Body of pancreas (tissue), 4 donors: ENCODE data around the gene ABR. TPM values are rescaled to one million over a fixed set of nuclear protein-coding genes. Genes with fewer than 3 reads are reported as not detected.
A peak's percentile ranks its signal among the peaks of the same experiment; 100 is the strongest.

Experiments used
- ATAC-seq: fragments of 150-250 bp; one replicate; pipeline ENCODE4 v1.9.1; 2016
- DNase-seq, 4 donors: peaks; one replicate each; pipeline ENCODE4 v3.0.0-alpha.2; 2019
- H3K27ac ChIP-seq, 4 donors: fragments of 200-600 bp; sonication (generic); 1 replicate in 3 of 4; 2 replicates in 1 of 4; pipeline versions ENCODE4 v1.5.1 to v1.6.1; 2016 to 2019; ENCODE audit warnings: mild to moderate bottlenecking in 1 of 4, mixed read lengths in 1 of 4, moderate library complexity in 1 of 4
- H3K27me3 ChIP-seq, 2 donors: fragments of 200-600 bp; sonication (generic); one replicate each; pipeline ENCODE4 v1.6.0; 2016; ENCODE audit warnings: mild to moderate bottlenecking in 1 of 2
- H3K36me3 ChIP-seq, 2 donors: fragments of 200-600 bp; sonication (generic); replicated peaks in 1 of 2; 2 replicates each; pipeline ENCODE4 v1.5.1; 2016; ENCODE audit warnings: low read depth in 2 of 2; ENCODE audit not compliant: insufficient read depth in 1 of 2
- H3K4me1 ChIP-seq: fragments of 200-600 bp; sonication (generic); one replicate; pipeline ENCODE4 v1.6.0; 2016
- H3K4me3 ChIP-seq, 2 donors: fragments of 200-600 bp; sonication (generic); 1 replicate in 1 of 2; 2 replicates in 1 of 2; pipeline ENCODE4 v1.5.1; 2016 to 2019
- H3K9me3 ChIP-seq, 3 donors: fragments of 200-600 bp; sonication (generic); 1 replicate in 2 of 3; 2 replicates in 1 of 3; pipeline ENCODE4 v1.5.1; 2016
- POLR2A ChIP-seq, 3 donors: fragments of 450-650 bp; IDR thresholded peaks; one replicate each; pipeline ENCODE4 v1.6.1; 2016; ENCODE audit warnings: antibody characterized with exemption in 3 of 3, mild to moderate bottlenecking in 2 of 3
- WGBS, 2 donors: methylation state at CpG; one replicate each; pipeline ENCODE4 v1.1.5; 2017; 5-methylcytosine and 5-hydroxymethylcytosine counted together
- intact Hi-C: fragments of 100-400 bp; cut with DNase I; formaldehyde crosslinking; loops from one replicate; pipeline ENCODE4 v1.15.1; 2023
- total RNA-seq, 2 donors: library from RNA; depleted of rRNA; stranded (reverse); fragments of >200 nt; gene quantifications; one replicate each; pipeline ENCODE4 v1.1.0, GENCODE V29; 2016
- TF ChIP-seq, protein P1 (sequence below), 7 experiments: fragments of 450-650 bp in 4 of 7; fragments of 200-600 bp in 3 of 7; sonication (generic) in 3 of 7; IDR thresholded peaks; one replicate each; pipeline ENCODE4 v1.5.1; 2016 to 2019; ENCODE audit warnings: antibody characterized with exemption in 7 of 7

ABR gene
- total RNA-seq, 2 donors from 2014 or later, result 32.4 to 46.8 TPM

DNA sequence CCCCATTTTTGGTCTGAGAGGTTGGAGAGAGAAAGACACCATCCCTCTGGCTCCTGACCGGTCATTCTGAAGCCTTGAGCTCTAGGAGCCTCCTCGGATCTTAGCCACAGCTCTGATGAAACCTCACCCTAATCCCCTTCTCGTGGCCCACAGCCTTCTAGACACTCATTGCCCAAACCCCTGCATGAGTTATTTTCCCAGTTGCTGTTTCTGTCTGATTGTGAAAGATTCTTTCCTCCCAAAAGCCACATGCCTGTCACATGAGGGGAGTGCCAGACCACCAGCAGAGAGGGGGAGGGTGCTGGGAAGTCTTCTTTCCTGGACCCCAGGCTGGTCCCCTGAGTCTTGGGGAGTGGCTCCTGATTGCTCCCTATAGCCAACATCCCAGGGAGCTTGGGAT, 17.6 kb upstream of the ABR start:
- DNase-seq, result peak in 1 of 4 donors; percentile 67
- intact Hi-C loops, result no loop called here
- Histone ChIP-seq H3K36me3 (no peaks in the 10 kb centered on the region), H3K27me3 (no peaks in the 10 kb centered on the region), H3K4me3 (no peak overlapping the region), H3K27ac (peak overlapping the region in 2 of 4 donors; percentile 53 to 74), H3K9me3 (no peaks in the 10 kb centered on the region), H3K4me1 (no peaks in the 10 kb centered on the region)
- TF ChIP-seq, protein P1, sequence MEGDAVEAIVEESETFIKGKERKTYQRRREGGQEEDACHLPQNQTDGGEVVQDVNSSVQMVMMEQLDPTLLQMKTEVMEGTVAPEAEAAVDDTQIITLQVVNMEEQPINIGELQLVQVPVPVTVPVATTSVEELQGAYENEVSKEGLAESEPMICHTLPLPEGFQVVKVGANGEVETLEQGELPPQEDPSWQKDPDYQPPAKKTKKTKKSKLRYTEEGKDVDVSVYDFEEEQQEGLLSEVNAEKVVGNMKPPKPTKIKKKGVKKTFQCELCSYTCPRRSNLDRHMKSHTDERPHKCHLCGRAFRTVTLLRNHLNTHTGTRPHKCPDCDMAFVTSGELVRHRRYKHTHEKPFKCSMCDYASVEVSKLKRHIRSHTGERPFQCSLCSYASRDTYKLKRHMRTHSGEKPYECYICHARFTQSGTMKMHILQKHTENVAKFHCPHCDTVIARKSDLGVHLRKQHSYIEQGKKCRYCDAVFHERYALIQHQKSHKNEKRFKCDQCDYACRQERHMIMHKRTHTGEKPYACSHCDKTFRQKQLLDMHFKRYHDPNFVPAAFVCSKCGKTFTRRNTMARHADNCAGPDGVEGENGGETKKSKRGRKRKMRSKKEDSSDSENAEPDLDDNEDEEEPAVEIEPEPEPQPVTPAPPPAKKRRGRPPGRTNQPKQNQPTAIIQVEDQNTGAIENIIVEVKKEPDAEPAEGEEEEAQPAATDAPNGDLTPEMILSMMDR (IDR thresholded peaks at IDR 0.05), result no peak
- no peak for TF ChIP-seq POLR2A (IDR thresholded peaks at IDR 0.05)
- ATAC-seq, result peak; percentile 25
- WGBS, 2 donors, result 61 to 74% methylated on average over 3 of the region's 3 CpGs

DNA sequence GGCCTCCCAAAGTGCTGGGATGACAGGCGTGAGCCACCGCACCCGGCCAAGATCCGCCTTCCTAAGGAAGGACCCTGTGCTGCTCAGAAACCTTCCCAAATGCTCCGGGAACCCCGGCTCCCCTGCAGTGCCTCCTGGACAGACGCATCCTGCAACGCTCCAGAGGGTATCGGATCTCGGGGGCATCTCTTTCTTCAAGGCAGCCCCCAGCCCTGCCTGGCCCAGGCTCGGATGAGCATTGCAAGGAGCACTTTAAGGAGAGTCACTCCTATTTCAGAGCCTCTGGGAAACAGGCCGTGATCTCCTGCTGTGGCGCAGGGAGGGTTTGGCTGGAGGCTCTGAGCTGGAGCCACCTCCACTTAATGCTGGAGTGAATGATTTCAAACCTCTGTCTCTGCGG, 17.2 kb upstream of the ABR start:
- H3K4me1 ChIP-seq, result no peaks in the 10 kb centered on the region
- H3K9me3 ChIP-seq, result no peaks in the 10 kb centered on the region
- TF ChIP-seq, protein P1 (IDR thresholded peaks at IDR 0.05), result no peak
- TF ChIP-seq POLR2A (IDR thresholded peaks at IDR 0.05), result no peak
- H3K4me3 ChIP-seq, result no peak overlapping the region
- H3K36me3 ChIP-seq, result no peaks in the 10 kb centered on the region
- 73 to 86% methylated on average over 7 to 13 of the region's 14 CpGs for WGBS, 2 donors
- no peaks in the 10 kb centered on the region for H3K27me3 ChIP-seq
- DNase-seq (no peak), ATAC-seq (no peak)
- H3K27ac ChIP-seq, result peak overlapping the region in 1 of 4 donors; percentile 74
- intact Hi-C loops, result no loop called here

DNA sequence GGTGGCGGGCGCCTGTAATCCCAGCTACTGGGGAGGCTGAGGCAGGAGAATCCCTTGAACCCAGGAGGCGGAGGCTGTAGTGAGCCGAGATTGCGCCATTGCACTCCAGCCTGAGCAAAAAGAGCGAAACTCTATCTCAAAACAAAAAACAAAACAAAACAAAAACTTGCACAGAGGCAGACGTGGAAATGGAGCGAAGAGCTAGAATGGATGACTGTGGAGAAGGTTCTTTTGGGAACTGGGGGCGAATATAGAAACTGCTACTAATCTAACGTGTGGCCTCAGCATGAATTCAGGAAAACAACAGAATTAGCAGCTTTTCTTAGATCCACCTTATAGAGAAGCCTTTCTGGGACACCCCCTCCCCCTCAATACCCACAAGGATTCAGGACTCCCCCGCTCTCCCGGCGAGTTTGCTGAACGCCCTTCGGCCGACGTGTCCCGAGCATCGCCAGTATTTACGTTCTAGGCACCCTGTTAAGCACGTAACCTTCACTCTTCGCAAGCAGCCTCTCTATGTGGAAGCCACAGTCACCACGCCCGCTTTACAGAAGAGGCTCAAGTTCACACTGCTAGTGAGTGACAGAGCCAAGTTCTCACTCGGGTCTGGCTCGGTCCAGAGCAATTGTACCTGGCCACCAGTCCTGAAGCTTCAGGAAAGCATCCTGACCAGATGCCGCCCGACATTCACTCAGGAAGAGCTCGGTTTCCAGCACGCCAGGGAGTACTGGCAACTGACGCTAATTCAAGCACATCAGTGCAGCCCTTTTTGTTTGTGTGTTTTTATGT, 13.3 kb upstream of the ABR start:
- intact Hi-C loops, result no loop called here
- ATAC-seq (no peak), DNase-seq (no peak)
- peaks cover 17% of the 10 kb centered on the region for H3K4me1 ChIP-seq
- H3K9me3 ChIP-seq, result no peaks in the 10 kb centered on the region
- no peak overlapping the region for H3K4me3 ChIP-seq
- H3K36me3 ChIP-seq, result no peaks in the 10 kb centered on the region
- 58 to 67% methylated on average over 23 to 31 of the region's 31 CpGs for WGBS, 2 donors
- H3K27ac ChIP-seq, result no peak overlapping the region
- H3K27me3 ChIP-seq, result peaks cover 0 to 4% of the 10 kb centered on the region in 2 donors
- TF ChIP-seq POLR2A (IDR thresholded peaks at IDR 0.05), result no peak
- TF ChIP-seq, protein P1 (IDR thresholded peaks at IDR 0.05), result no peak

DNA sequence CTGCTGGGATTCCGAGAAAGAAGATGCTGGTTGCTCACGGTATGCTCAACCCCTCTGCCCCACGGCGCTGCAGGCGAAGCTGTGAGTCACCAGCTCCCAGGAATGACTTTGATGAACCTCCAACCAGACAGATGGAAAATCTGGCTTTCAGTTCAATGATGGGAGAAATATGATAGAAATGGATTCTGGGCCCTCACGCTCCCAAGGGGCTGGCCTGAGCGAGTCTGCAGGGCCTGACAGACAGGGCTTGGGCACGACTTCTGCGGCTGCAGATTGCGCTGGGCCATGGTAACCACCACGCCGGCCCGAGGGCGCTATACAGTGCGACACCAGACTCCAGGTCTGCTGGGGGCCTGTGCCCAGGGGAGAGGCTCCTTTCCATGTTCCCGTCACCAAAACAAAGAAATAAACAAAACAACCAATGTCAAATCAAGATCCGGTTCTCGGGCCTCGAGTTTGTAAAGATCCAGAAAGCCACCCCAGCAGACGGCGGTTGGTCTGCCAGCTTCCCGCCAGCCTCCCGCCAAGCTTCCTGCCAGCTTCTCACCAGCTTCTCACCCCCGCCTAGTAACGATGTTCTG, 11.1 kb upstream of the ABR start:
- no peak overlapping the region for H3K27ac ChIP-seq

More for the DNA sequence above, 11.1 kb upstream of the ABR start:
- Histone ChIP-seq H3K36me3 (no peaks in the 10 kb centered on the region), H3K27me3 (peaks cover 0 to 4% of the 10 kb centered on the region in 2 donors), H3K4me1 (peaks cover 29% of the 10 kb centered on the region), H3K9me3 (no peaks in the 10 kb centered on the region), H3K4me3 (no peak overlapping the region)
- ATAC-seq (no peak), DNase-seq (no peak)
- intact Hi-C loops, result no loop called here
- TF ChIP-seq, protein P1 (IDR thresholded peaks at IDR 0.05), result no peak
- no peak for TF ChIP-seq POLR2A (IDR thresholded peaks at IDR 0.05)
- WGBS, 2 donors, result 80 to 82% methylated on average over 16 to 25 of the region's 25 CpGs
